IMR-90 (cell line): ENCODE measurements around the gene ZBTB48. TPM values are rescaled to one million over a fixed set of nuclear protein-coding genes. Genes with fewer than 3 reads are reported as not detected.
A peak's percentile ranks its signal among the peaks of the same experiment; 100 is the strongest.

ENCODE experiments used
- ATAC-seq: fragments of 200-7000 bp; cut with Tn5 transposase; 2 replicates; pipeline ENCODE4 v1.9.1; 2020; ENCODE audit warnings: low read depth, mild to moderate bottlenecking, moderate library complexity
- Bru-seq: library from RNA; stranded (reverse); fragments of 400-500 nt; gene quantifications from one replicate; lab custom pipeline; 2021; lab: Mats Ljungman, UMichigan
- BruChase-seq, 2 experiments: library from RNA; stranded (reverse); fragments of 400-500 nt; gene quantifications; one replicate each; lab custom pipeline; 2021; lab: Mats Ljungman, UMichigan
- BruUV-seq: library from RNA; stranded (reverse); fragments of 400-500 nt; replicated peaks from 2 replicates; lab custom pipeline; 2021; lab: Mats Ljungman, UMichigan
- CTCF ChIA-PET: fragments of 300-600 bp; formaldehyde crosslinking; extraction: SDS; loops from one replicate; lab custom pipeline; 2021; ENCODE audit warnings: antibody characterized with exemption; lab: Yijun Ruan, JAX
- POLR2A ChIA-PET: fragments of 300-600 bp; sonication (Branson Sonifier 250); formaldehyde crosslinking; loops from one replicate; lab custom pipeline; 2022; ENCODE audit warnings: antibody characterized with exemption; ENCODE audit not compliant: unreplicated experiment; lab: Charles Lee
- DNase-seq: peaks from one replicate; pipeline ENCODE4 v3.0.0; 2013
- H2AFZ ChIP-seq: replicated peaks from 2 replicates; pipeline ENCODE3; 2013; ENCODE audit warnings: low read length, mild to moderate bottlenecking; ENCODE audit not compliant: poor library complexity
- H2AK5ac ChIP-seq: 2 replicates; pipeline ENCODE4 v1.6.1; 2013; ENCODE audit warnings: low read depth, low read length, inconsistent platforms
- H2AK9ac ChIP-seq: replicated peaks from 2 replicates; pipeline ENCODE3; 2013; ENCODE audit warnings: mild to moderate bottlenecking, low read depth, low read length, moderate library complexity; ENCODE audit not compliant: poor library complexity
- H2BK120ac ChIP-seq: 2 replicates; pipeline ENCODE4 v1.6.1; 2013; ENCODE audit warnings: low read depth, low read length, inconsistent platforms
- H2BK15ac ChIP-seq: 3 replicates; pipeline ENCODE4 v1.6.1; 2013; ENCODE audit warnings: low read depth, low read length, inconsistent platforms
- H2BK20ac ChIP-seq: 2 replicates; pipeline ENCODE4 v1.6.1; 2013; ENCODE audit warnings: low read depth, mild to moderate bottlenecking, inconsistent platforms, low read length, moderate library complexity
- H2BK5ac ChIP-seq: 2 replicates; pipeline ENCODE4 v1.6.1; 2013; ENCODE audit warnings: mild to moderate bottlenecking, low read depth, low read length, inconsistent platforms; ENCODE audit not compliant: poor library complexity, severe bottlenecking
- H3K14ac ChIP-seq: replicated peaks from 2 replicates; pipeline ENCODE4 v1.6.1; 2013; ENCODE audit warnings: low read depth, low read length, inconsistent platforms
- H3K18ac ChIP-seq: 2 replicates; pipeline ENCODE4 v1.6.1; 2013; ENCODE audit warnings: low read depth, low read length, control low read depth
- H3K23ac ChIP-seq: 2 replicates; pipeline ENCODE4 v1.6.1; 2013; ENCODE audit warnings: low read depth, low read length, inconsistent platforms
- H3K27ac ChIP-seq: 2 replicates; pipeline ENCODE4 v1.5.1; 2013; ENCODE audit warnings: mild to moderate bottlenecking, control low read depth, low read length; ENCODE audit not compliant: insufficient read depth
- H3K27me3 ChIP-seq: 2 replicates; pipeline ENCODE4 v1.6.1; 2013; ENCODE audit warnings: low read length; ENCODE audit not compliant: control insufficient read depth, insufficient read depth
- H3K36me3 ChIP-seq: 2 replicates; pipeline ENCODE4 v1.6.1; 2013; ENCODE audit warnings: low read length, mixed read lengths; ENCODE audit not compliant: control insufficient read depth, insufficient read depth
- H3K4ac ChIP-seq: 2 replicates; pipeline ENCODE4 v1.6.1; 2013; ENCODE audit warnings: low read depth, low read length, inconsistent platforms
- H3K4me1 ChIP-seq: 2 replicates; pipeline ENCODE4 v1.6.1; 2013; ENCODE audit warnings: low read length, mixed read lengths; ENCODE audit not compliant: control insufficient read depth, insufficient read depth
- H3K4me2 ChIP-seq: 2 replicates; pipeline ENCODE4 v1.6.1; 2013; ENCODE audit warnings: low read depth, mild to moderate bottlenecking, control low read depth, low read length, moderate library complexity
- H3K4me3 ChIP-seq: 2 replicates; pipeline ENCODE4 v1.5.1; 2013; ENCODE audit warnings: low read depth, mild to moderate bottlenecking, control low read depth, low read length, moderate library complexity; ENCODE audit not compliant: insufficient read depth
- H3K56ac ChIP-seq: 2 replicates; pipeline ENCODE4 v1.6.1; 2013; ENCODE audit warnings: low read length, inconsistent platforms; ENCODE audit not compliant: insufficient read depth; ENCODE audit errors: extremely low read depth
- H3K79me1 ChIP-seq, 2 experiments: 2 replicates each; pipeline ENCODE4 v1.6.1; 2013; ENCODE audit warnings: low read length in 2 of 2, inconsistent platforms in 1 of 2, low read depth in 1 of 2
- H3K9ac ChIP-seq: 2 replicates; pipeline ENCODE4 v1.6.1; 2013; ENCODE audit warnings: low read depth, low read length, control low read depth
- H3K9me1 ChIP-seq: 2 replicates; pipeline ENCODE4 v1.6.1; 2013; ENCODE audit warnings: low read length, inconsistent platforms; ENCODE audit not compliant: insufficient read depth
- H3K9me3 ChIP-seq: 2 replicates; pipeline ENCODE4 v1.6.1; 2013; ENCODE audit warnings: low read length; ENCODE audit not compliant: control insufficient read depth, insufficient read depth
- H4K20me1 ChIP-seq: 2 replicates; pipeline ENCODE4 v1.6.1; 2013; ENCODE audit warnings: low read length, inconsistent platforms; ENCODE audit not compliant: insufficient read depth
- H4K5ac ChIP-seq: 2 replicates; pipeline ENCODE4 v1.6.1; 2013; ENCODE audit warnings: mild to moderate bottlenecking, low read depth, low read length, control low read depth
- H4K8ac ChIP-seq, 2 experiments: 2 replicates each; pipeline ENCODE4 v1.6.1; 2013; ENCODE audit warnings: low read depth in 2 of 2, low read length in 2 of 2, control low read depth in 1 of 2, inconsistent platforms in 1 of 2
- H4K91ac ChIP-seq: 2 replicates; pipeline ENCODE4 v1.6.1; 2013; ENCODE audit warnings: low read depth, low read length, inconsistent platforms; ENCODE audit not compliant: insufficient read depth
- BHLHE40 ChIP-seq: fragments of 150-350 bp; IDR thresholded peaks from 2 replicates; pipeline ENCODE4 v1.6.1; 2016; ENCODE audit warnings: mild to moderate bottlenecking, low read depth, low read length
- CEBPB ChIP-seq: IDR thresholded peaks from 2 replicates; pipeline ENCODE4 v1.6.1; 2012; ENCODE audit warnings: low read depth, low read length, improper control_type of control experiment
- CHD1 ChIP-seq: IDR thresholded peaks from 2 replicates; pipeline ENCODE4 v1.6.1; 2012; ENCODE audit warnings: low read depth, low read length, improper control_type of control experiment
- MAZ ChIP-seq: IDR thresholded peaks from 2 replicates; pipeline ENCODE4 v1.6.1; 2012; ENCODE audit warnings: low read depth, mild to moderate bottlenecking, low read length, improper control_type of control experiment, moderate library complexity, borderline replicate concordance
- MXI1 ChIP-seq: IDR thresholded peaks from 2 replicates; pipeline ENCODE4 v1.6.1; 2012; ENCODE audit warnings: low read depth, mild to moderate bottlenecking, low read length, moderate library complexity, borderline replicate concordance
- POLR2A ChIP-seq: IDR thresholded peaks from 2 replicates; pipeline ENCODE4 v1.6.1; 2012; ENCODE audit warnings: mild to moderate bottlenecking, low read depth, low read length
- USF2 ChIP-seq: fragments of 150-350 bp; IDR thresholded peaks from 2 replicates; pipeline ENCODE4 v1.6.1; 2017; ENCODE audit warnings: mild to moderate bottlenecking, antibody characterized with exemption, low read length, low read depth
- WGBS, 2 experiments: methylation state at CpG; one replicate each; pipeline versions ENCODE4 v1.1.5 to v1.1.7; 2013; ENCODE audit warnings: missing lambda C conversion rate in 2 of 2; ENCODE audit not compliant: insufficient read length in 1 of 2; ENCODE audit errors: extremely low coverage in 2 of 2; 5-methylcytosine and 5-hydroxymethylcytosine counted together
- dilution Hi-C: fragments of 300-500 bp; cut with HindIII; formaldehyde crosslinking; loops from one replicate; pipeline ENCODE4 v1.14.3; 2018; ENCODE audit warnings: low sequenced_read_pairs; ENCODE audit not compliant: unreplicated experiment
- in situ Hi-C: fragments of 300-500 bp; cut with MboI; formaldehyde crosslinking; loops from 3 replicates; pipeline ENCODE4 v1.14.3; 2019; ENCODE audit warnings: low sequenced_read_pairs, inconsistent platforms, mixed read lengths
- intact Hi-C: fragments of 100-400 bp; cut with micrococcal nuclease; formaldehyde crosslinking; loops from 2 replicates; pipeline ENCODE4 v1.10.0; 2022
- long read RNA-seq: library from polyadenylated mRNA; unstranded; transcript quantifications from one replicate; pipeline ENCODE4 v2.0.0, GENCODE V29; 2021; ENCODE audit not compliant: unreplicated experiment
- polyA plus RNA-seq, 3 experiments: library from polyadenylated mRNA; depleted of rRNA; stranded (reverse); fragments of >200 nt; gene quantifications; 2 replicates each; pipeline ENCODE4 v1.2.3, GENCODE V29; 2012; ENCODE audit warnings: low replicate concordance in 1 of 3
- total RNA-seq: library from RNA; depleted of rRNA; stranded (reverse); fragments of >200 nt; gene quantifications from 2 replicates; pipeline ENCODE4 v1.2.3, GENCODE V29; 2012; rRNA removed

The ZBTB48 gene
- total RNA-seq (9.3 and 10.3 TPM in 2 replicates), polyA plus RNA-seq (2012; rRNA removed) (17.5 and 19.7 TPM in 2 replicates), Bru-seq, nascent RNA (percentile 60 among the genes with signal in this experiment), BruChase-seq, experiment 1, labeled RNA remaining after a 6-hour chase (percentile 72 among the genes with signal in this experiment), BruChase-seq, experiment 2, labeled RNA remaining after a 2-hour chase (percentile 74 among the genes with signal in this experiment)
- 10.0 and 15.6 TPM in 2 replicates for polyA plus RNA-seq (2012; cell fraction: cytosol; rRNA removed)
- 61.7 and 153 TPM in 2 replicates for polyA plus RNA-seq (2012; cell fraction: nucleus; rRNA removed; ENCODE audit: low replicate concordance)
- long read RNA-seq, partial matches to known transcripts = 5 of 22 reads
- long read RNA-seq, other reads (novel, unspliced or antisense) = 14 of 22 reads

DNA sequence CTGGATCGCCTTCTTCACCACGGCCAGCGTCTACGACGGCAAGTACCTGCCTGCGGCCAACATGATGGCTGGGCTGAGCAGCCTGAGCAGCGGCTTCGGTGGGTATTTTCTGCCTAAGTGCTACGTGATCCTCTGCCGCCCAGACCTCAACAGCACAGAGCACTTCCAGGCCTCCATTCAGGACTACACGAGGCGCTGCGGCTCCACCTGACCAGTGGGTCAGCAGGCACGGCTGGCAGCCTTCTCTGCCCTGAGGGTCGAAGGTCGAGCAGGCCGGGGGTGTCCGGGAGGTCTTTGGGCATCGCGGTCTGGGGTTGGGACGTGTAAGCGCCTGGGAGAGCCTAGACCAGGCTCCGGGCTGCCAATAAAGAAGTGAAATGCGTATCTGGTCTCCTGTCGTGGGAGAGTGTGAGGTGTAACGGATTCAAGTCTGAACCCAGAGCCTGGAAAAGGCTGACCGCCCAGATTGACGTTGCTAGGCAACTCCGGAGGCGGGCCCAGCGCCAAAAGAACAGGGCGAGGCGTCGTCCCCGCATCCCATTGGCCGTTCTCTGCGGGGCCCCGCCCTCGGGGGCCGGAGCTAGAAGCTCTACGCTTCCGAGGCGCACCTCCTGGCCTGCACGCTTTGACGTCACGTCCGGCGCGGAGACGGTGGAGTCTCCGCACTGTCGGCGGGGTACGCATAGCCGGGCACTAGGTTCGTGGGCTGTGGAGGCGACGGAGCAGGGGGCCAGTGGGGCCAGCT lies at the start of gene ZBTB48:
ZBTB48 (plus strand) TSS at position 621 of the 745 bp plus-strand sequence. CDS start 616 bp downstream, outside the sequence.
- Histone ChIP-seq H2BK15ac (no peak within 1 kb of the TSS), H2BK120ac (no peak within 1 kb of the TSS), H2BK20ac (no peak within 1 kb of the TSS), H3K9ac (peak within 1 kb of the TSS; percentile 56), H3K14ac (peak within 1 kb of the TSS; percentile 59; the same call in 1 of the 2 replicates), H3K79me1 (peaks cover 15 to 34% of the 10 kb centered on the region in 2 experiments), H3K4me3 (peak within 1 kb of the TSS; percentile 71), H3K23ac (peak within 1 kb of the TSS; percentile 75), H3K27me3 (no peaks in the 10 kb centered on the region; the same call in 1 of the 2 replicates), H2AFZ (peak within 1 kb of the TSS; percentile 89), H3K4me1 (peaks cover 11% of the 10 kb centered on the region), H3K4me2 (peak within 1 kb of the TSS; percentile 99), H3K18ac (no peak within 1 kb of the TSS), H4K8ac (peak within 1 kb of the TSS; percentile 87 to 94), H4K20me1 (peaks cover 4% of the 10 kb centered on the region), H2AK9ac (peak within 1 kb of the TSS; percentile 94), H3K56ac (no peak within 1 kb of the TSS), H2BK5ac (peak within 1 kb of the TSS; percentile 64), H4K5ac (peak within 1 kb of the TSS; percentile 62), H3K4ac (peak within 1 kb of the TSS; percentile 65), H3K9me3 (no peaks in the 10 kb centered on the region), H4K91ac (peak within 1 kb of the TSS; percentile 26; the same call in 1 of the 2 replicates), H3K9me1 (peaks cover 17% of the 10 kb centered on the region), H2AK5ac (peak within 1 kb of the TSS; percentile 78; the same call in 1 of the 2 replicates), H3K27ac (peak within 1 kb of the TSS; percentile 60), H3K36me3 (0 out of 2 replicates have a peak, but pooled peaks cover 3% of the 10 kb centered on the region)
- dilution Hi-C loops = no loop called here
- intact Hi-C loops = no loop called here
- ChIA-PET CTCF (no interaction called here), POLR2A (no interaction called here)
- no TSS peak for BruUV-seq
- TF ChIP-seq USF2 (peak; percentile 23; the same call in 1 of the 2 replicates), POLR2A (peak; percentile 87), CHD1 (no peak), BHLHE40 (peak; percentile 59; the same call in 1 of the 2 replicates), MXI1 (peak; percentile 54; the same call in 1 of the 2 replicates), CEBPB (no peak), MAZ (peak; percentile 80; the same call in 1 of the 2 replicates)
- ATAC-seq = peak; percentile 98
- in situ Hi-C loops = no loop called here
- WGBS, 2 experiments = 13% methylated on average over 33 of the region's 58 CpGs; no CpG with 5 or more reads in 1 of the 2 experiments
- DNase-seq = peak; percentile 95
